IMR-90 (cell line): ENCODE results near the gene TAF10. TPM values are rescaled to one million over a fixed set of nuclear protein-coding genes. Genes with fewer than 3 reads are reported as not detected.

Source experiments
- ATAC-seq: fragments of 200-7000 bp; cut with Tn5 transposase; 2 replicates; pipeline ENCODE4 v1.9.1; 2020; ENCODE audit warnings: low read depth, mild to moderate bottlenecking, moderate library complexity
- BruUV-seq: library from RNA; stranded (reverse); fragments of 400-500 nt; replicated peaks from 2 replicates; lab custom pipeline; 2021; lab: Mats Ljungman, UMichigan
- CTCF ChIA-PET: fragments of 300-600 bp; formaldehyde crosslinking; extraction: SDS; loops from one replicate; lab custom pipeline; 2021; ENCODE audit warnings: antibody characterized with exemption; lab: Yijun Ruan, JAX
- POLR2A ChIA-PET: fragments of 300-600 bp; sonication (Branson Sonifier 250); formaldehyde crosslinking; loops from one replicate; lab custom pipeline; 2022; ENCODE audit warnings: antibody characterized with exemption; ENCODE audit not compliant: unreplicated experiment; lab: Charles Lee
- DNase-seq: peaks from one replicate; pipeline ENCODE4 v3.0.0; 2013
- H2AFZ ChIP-seq: replicated peaks from 2 replicates; pipeline ENCODE3; 2013; ENCODE audit warnings: low read length, mild to moderate bottlenecking; ENCODE audit not compliant: poor library complexity
- H2AK5ac ChIP-seq: 2 replicates; pipeline ENCODE4 v1.6.1; 2013; ENCODE audit warnings: low read depth, low read length, inconsistent platforms
- H2AK9ac ChIP-seq: replicated peaks from 2 replicates; pipeline ENCODE3; 2013; ENCODE audit warnings: mild to moderate bottlenecking, low read depth, low read length, moderate library complexity; ENCODE audit not compliant: poor library complexity
- H2BK120ac ChIP-seq: 2 replicates; pipeline ENCODE4 v1.6.1; 2013; ENCODE audit warnings: low read depth, low read length, inconsistent platforms
- H2BK15ac ChIP-seq: 3 replicates; pipeline ENCODE4 v1.6.1; 2013; ENCODE audit warnings: low read depth, low read length, inconsistent platforms
- H2BK20ac ChIP-seq: 2 replicates; pipeline ENCODE4 v1.6.1; 2013; ENCODE audit warnings: low read depth, mild to moderate bottlenecking, inconsistent platforms, low read length, moderate library complexity
- H2BK5ac ChIP-seq: 2 replicates; pipeline ENCODE4 v1.6.1; 2013; ENCODE audit warnings: mild to moderate bottlenecking, low read depth, low read length, inconsistent platforms; ENCODE audit not compliant: poor library complexity, severe bottlenecking
- H3K14ac ChIP-seq: replicated peaks from 2 replicates; pipeline ENCODE4 v1.6.1; 2013; ENCODE audit warnings: low read depth, low read length, inconsistent platforms
- H3K18ac ChIP-seq: 2 replicates; pipeline ENCODE4 v1.6.1; 2013; ENCODE audit warnings: low read depth, low read length, control low read depth
- H3K23ac ChIP-seq: 2 replicates; pipeline ENCODE4 v1.6.1; 2013; ENCODE audit warnings: low read depth, low read length, inconsistent platforms
- H3K27ac ChIP-seq: 2 replicates; pipeline ENCODE4 v1.5.1; 2013; ENCODE audit warnings: mild to moderate bottlenecking, control low read depth, low read length; ENCODE audit not compliant: insufficient read depth
- H3K27me3 ChIP-seq: 2 replicates; pipeline ENCODE4 v1.6.1; 2013; ENCODE audit warnings: low read length; ENCODE audit not compliant: control insufficient read depth, insufficient read depth
- H3K36me3 ChIP-seq: 2 replicates; pipeline ENCODE4 v1.6.1; 2013; ENCODE audit warnings: low read length, mixed read lengths; ENCODE audit not compliant: control insufficient read depth, insufficient read depth
- H3K4ac ChIP-seq: 2 replicates; pipeline ENCODE4 v1.6.1; 2013; ENCODE audit warnings: low read depth, low read length, inconsistent platforms
- H3K4me1 ChIP-seq: 2 replicates; pipeline ENCODE4 v1.6.1; 2013; ENCODE audit warnings: low read length, mixed read lengths; ENCODE audit not compliant: control insufficient read depth, insufficient read depth
- H3K4me2 ChIP-seq: 2 replicates; pipeline ENCODE4 v1.6.1; 2013; ENCODE audit warnings: low read depth, mild to moderate bottlenecking, control low read depth, low read length, moderate library complexity
- H3K4me3 ChIP-seq: 2 replicates; pipeline ENCODE4 v1.5.1; 2013; ENCODE audit warnings: low read depth, mild to moderate bottlenecking, control low read depth, low read length, moderate library complexity; ENCODE audit not compliant: insufficient read depth
- H3K56ac ChIP-seq: 2 replicates; pipeline ENCODE4 v1.6.1; 2013; ENCODE audit warnings: low read length, inconsistent platforms; ENCODE audit not compliant: insufficient read depth; ENCODE audit errors: extremely low read depth
- H3K79me1 ChIP-seq, 2 experiments: 2 replicates each; pipeline ENCODE4 v1.6.1; 2013; ENCODE audit warnings: low read length in 2 of 2, inconsistent platforms in 1 of 2, low read depth in 1 of 2
- H3K9ac ChIP-seq: 2 replicates; pipeline ENCODE4 v1.6.1; 2013; ENCODE audit warnings: low read depth, low read length, control low read depth
- H3K9me1 ChIP-seq: 2 replicates; pipeline ENCODE4 v1.6.1; 2013; ENCODE audit warnings: low read length, inconsistent platforms; ENCODE audit not compliant: insufficient read depth
- H3K9me3 ChIP-seq: 2 replicates; pipeline ENCODE4 v1.6.1; 2013; ENCODE audit warnings: low read length; ENCODE audit not compliant: control insufficient read depth, insufficient read depth
- H4K20me1 ChIP-seq: 2 replicates; pipeline ENCODE4 v1.6.1; 2013; ENCODE audit warnings: low read length, inconsistent platforms; ENCODE audit not compliant: insufficient read depth
- H4K5ac ChIP-seq: 2 replicates; pipeline ENCODE4 v1.6.1; 2013; ENCODE audit warnings: mild to moderate bottlenecking, low read depth, low read length, control low read depth
- H4K8ac ChIP-seq, 2 experiments: 2 replicates each; pipeline ENCODE4 v1.6.1; 2013; ENCODE audit warnings: low read depth in 2 of 2, low read length in 2 of 2, control low read depth in 1 of 2, inconsistent platforms in 1 of 2
- H4K91ac ChIP-seq: 2 replicates; pipeline ENCODE4 v1.6.1; 2013; ENCODE audit warnings: low read depth, low read length, inconsistent platforms; ENCODE audit not compliant: insufficient read depth
- BHLHE40 ChIP-seq: fragments of 150-350 bp; IDR thresholded peaks from 2 replicates; pipeline ENCODE4 v1.6.1; 2016; ENCODE audit warnings: mild to moderate bottlenecking, low read depth, low read length
- MAZ ChIP-seq: IDR thresholded peaks from 2 replicates; pipeline ENCODE4 v1.6.1; 2012; ENCODE audit warnings: low read depth, mild to moderate bottlenecking, low read length, improper control_type of control experiment, moderate library complexity, borderline replicate concordance
- MXI1 ChIP-seq: IDR thresholded peaks from 2 replicates; pipeline ENCODE4 v1.6.1; 2012; ENCODE audit warnings: low read depth, mild to moderate bottlenecking, low read length, moderate library complexity, borderline replicate concordance
- WGBS, 2 experiments: methylation state at CpG; one replicate each; pipeline versions ENCODE4 v1.1.5 to v1.1.7; 2013; ENCODE audit warnings: missing lambda C conversion rate in 2 of 2; ENCODE audit not compliant: insufficient read length in 1 of 2; ENCODE audit errors: extremely low coverage in 2 of 2; 5-methylcytosine and 5-hydroxymethylcytosine counted together
- dilution Hi-C: fragments of 300-500 bp; cut with HindIII; formaldehyde crosslinking; loops from one replicate; pipeline ENCODE4 v1.14.3; 2018; ENCODE audit warnings: low sequenced_read_pairs; ENCODE audit not compliant: unreplicated experiment
- in situ Hi-C: fragments of 300-500 bp; cut with MboI; formaldehyde crosslinking; loops from 3 replicates; pipeline ENCODE4 v1.14.3; 2019; ENCODE audit warnings: low sequenced_read_pairs, inconsistent platforms, mixed read lengths
- intact Hi-C: fragments of 100-400 bp; cut with micrococcal nuclease; formaldehyde crosslinking; loops from 2 replicates; pipeline ENCODE4 v1.10.0; 2022
- polyA plus RNA-seq, 3 experiments: library from polyadenylated mRNA; depleted of rRNA; stranded (reverse); fragments of >200 nt; gene quantifications; 2 replicates each; pipeline ENCODE4 v1.2.3, GENCODE V29; 2012; ENCODE audit warnings: low replicate concordance in 1 of 3
- total RNA-seq: library from RNA; depleted of rRNA; stranded (reverse); fragments of >200 nt; gene quantifications from 2 replicates; pipeline ENCODE4 v1.2.3, GENCODE V29; 2012

The TAF10 gene
- total and polyA plus RNA-seq, 2 of the 4 experiments (the other 2 are of a cell fraction): 18.6 to 132 TPM

DNA sequence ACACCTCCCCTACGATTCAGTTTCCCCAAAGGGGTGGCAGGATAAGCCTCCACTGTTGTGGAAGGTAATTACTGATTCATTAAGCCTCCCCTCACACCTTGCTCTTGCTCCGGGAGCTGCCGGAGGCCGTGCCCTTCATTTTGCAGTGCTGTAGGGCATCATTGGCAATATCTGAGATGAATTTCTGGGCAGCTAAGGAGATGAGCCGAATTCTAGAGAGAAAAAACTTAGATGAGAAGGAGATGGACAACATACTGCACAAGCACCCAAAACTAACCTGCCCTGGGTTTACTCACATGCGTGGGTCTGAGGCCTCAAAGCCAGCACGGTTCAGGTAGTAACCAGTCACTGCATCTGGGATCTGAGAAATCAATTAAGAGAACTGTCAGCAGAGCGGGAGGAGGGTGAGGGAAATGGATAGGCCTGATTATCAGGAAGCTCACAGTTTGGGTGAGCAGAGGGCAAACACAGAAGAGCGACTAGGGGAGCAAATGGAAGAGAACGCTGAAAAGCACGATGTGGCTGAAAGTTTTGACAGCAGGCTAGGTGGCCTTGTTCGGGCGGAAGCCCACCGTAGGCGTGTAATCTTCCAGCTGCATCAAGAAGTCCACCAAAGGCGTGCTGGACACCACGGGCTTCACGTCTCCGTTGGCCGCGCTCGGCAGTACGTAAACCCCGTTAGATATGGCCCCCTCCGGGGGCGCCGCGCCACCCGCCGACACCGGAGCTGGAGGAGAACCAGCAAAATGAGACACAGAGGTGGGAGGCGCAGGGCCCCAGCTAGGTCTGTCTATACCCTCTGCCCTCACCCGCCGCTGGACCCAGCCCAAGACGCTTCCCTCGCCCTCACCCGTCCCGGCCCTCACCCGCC, 689 bp downstream of the TAF10 start:
- ATAC-seq (peak; percentile 9), DNase-seq (peak; percentile 21)
- Histone ChIP-seq H3K9me1 (peaks cover 39% of the 10 kb centered on the region), H2BK5ac (peak overlapping the region; percentile 72), H3K27ac (peak overlapping the region; percentile 84), H3K4me3 (peak overlapping the region; percentile 67), H2BK20ac (no peak overlapping the region), H3K4me2 (peak overlapping the region; percentile 96), H2AK5ac (peak overlapping the region; percentile 84), H3K4ac (peak overlapping the region; percentile 85), H3K4me1 (peaks cover 31% of the 10 kb centered on the region), H3K27me3 (no peaks in the 10 kb centered on the region), H4K8ac (peak overlapping the region; percentile 19 to 52), H2BK120ac (peak overlapping the region; percentile 9), H3K23ac (peak overlapping the region; percentile 92), H4K5ac (peak overlapping the region; percentile 27), H3K9me3 (no peaks in the 10 kb centered on the region), H3K36me3 (peaks cover 61% of the 10 kb centered on the region), H2BK15ac (no peak overlapping the region), H3K18ac (no peak overlapping the region; the same call in 1 of the 2 replicates), H2AFZ (peak overlapping the region; percentile 95), H3K56ac (peak overlapping the region; percentile 84), H3K79me1 (peaks cover 31 to 79% of the 10 kb centered on the region in 2 experiments), H3K9ac (peak overlapping the region; percentile 96), H2AK9ac (peak overlapping the region; percentile 91), H3K14ac (peak overlapping the region; percentile 92), H4K20me1 (peaks cover 8% of the 10 kb centered on the region), H4K91ac (peak overlapping the region; percentile 16)
- intact Hi-C loops (no loop called here), dilution Hi-C loops (no loop called here), in situ Hi-C loops (no loop called here)
- WGBS, 2 experiments: 3% methylated on average over 27 of the region's 39 CpGs; no CpG with 5 or more reads in 1 of the 2 experiments
- CTCF ChIA-PET: no interaction called here
- POLR2A ChIA-PET: interaction anchor here (0.8 to 0.9 kb wide), 2 partner anchors 10 to 16 kb away, joined by 3 to 4 read pairs; no protein-coding TSS in a partner anchor
- 0 out of 2 replicates have a peak, but pooled peaks have one; percentile 10 for TF ChIP-seq MAZ
- TF ChIP-seq MXI1: 0 out of 2 replicates have a peak, but pooled peaks have one; percentile 10
- no peak for TF ChIP-seq BHLHE40
- no TSS peak for BruUV-seq
